Measurements from ENCODE around the gene LIPT2.
A peak's percentile ranks its signal among the peaks of the same experiment; 100 is the strongest.

The LIPT2 gene

GRCh38 chr11:74457356-74457755 lies 36.2 kb downstream of the LIPT2 start:
- no peak overlapping the region for H3K4me3 ChIP-seq (ENCODE audit: low read depth, low read length)
- no peak for TF ChIP-seq CTCF (IDR thresholded peaks at IDR 0.05; ENCODE audit: low read depth, low read length)

- H3K4me3 ChIP-seq (ENCODE audit: low read depth, low read length): no peak overlapping the region
- TF ChIP-seq CTCF (IDR thresholded peaks at IDR 0.05; ENCODE audit: low read depth, low read length): peak; percentile 66
Measured at GRCh38 chr11:74453373-74453975, 40.0 kb downstream of the LIPT2 start.

GRCh38 chr11:74452366-74452765 lies 41.2 kb downstream of the LIPT2 start:
- H3K4me3 ChIP-seq (ENCODE audit: low read depth, low read length): no peak overlapping the region
- no peak for TF ChIP-seq CTCF (IDR thresholded peaks at IDR 0.05; ENCODE audit: low read depth, low read length)

GRCh38 chr11:74450318-74450717 lies 43.2 kb downstream of the LIPT2 start:
- TF ChIP-seq CTCF (IDR thresholded peaks at IDR 0.05; ENCODE audit: low read depth, low read length): no peak
- H3K4me3 ChIP-seq (ENCODE audit: low read depth, low read length): no peak overlapping the region

GRCh38 chr11:74449369-74449931 lies 44.1 kb downstream of the LIPT2 start:
- no peak overlapping the region for H3K4me3 ChIP-seq (ENCODE audit: low read depth, low read length)
- TF ChIP-seq CTCF (IDR thresholded peaks at IDR 0.05; ENCODE audit: low read depth, low read length): peak; percentile 31; the same call in 1 of the 2 replicates

GRCh38 chr11:74447720-74448119 lies 45.8 kb downstream of the LIPT2 start:
- TF ChIP-seq CTCF (IDR thresholded peaks at IDR 0.05; ENCODE audit: low read depth, low read length): no peak

GRCh38 chr11:74446532-74446938 lies 47.0 kb downstream of the LIPT2 start:
- no peak overlapping the region for H3K4me3 ChIP-seq (ENCODE audit: low read depth, low read length)
- TF ChIP-seq CTCF (IDR thresholded peaks at IDR 0.05; ENCODE audit: low read depth, low read length): no peak

More at GRCh38 chr11:74447720-74448119, 45.8 kb downstream of the LIPT2 start:
- H3K4me3 ChIP-seq (ENCODE audit: low read depth, low read length): no peak overlapping the region
